Measurements from ENCODE around the gene LRCH1. TPM values are rescaled to one million over a fixed set of nuclear protein-coding genes. Genes with fewer than 3 reads are reported as not detected.
A peak's percentile ranks its signal among the peaks of the same experiment; 100 is the strongest.

Gene LRCH1
- total and polyA plus RNA-seq, 2 of the 4 experiments (the other 2 are of a cell fraction): 7.0 to 8.8 TPM

DNA sequence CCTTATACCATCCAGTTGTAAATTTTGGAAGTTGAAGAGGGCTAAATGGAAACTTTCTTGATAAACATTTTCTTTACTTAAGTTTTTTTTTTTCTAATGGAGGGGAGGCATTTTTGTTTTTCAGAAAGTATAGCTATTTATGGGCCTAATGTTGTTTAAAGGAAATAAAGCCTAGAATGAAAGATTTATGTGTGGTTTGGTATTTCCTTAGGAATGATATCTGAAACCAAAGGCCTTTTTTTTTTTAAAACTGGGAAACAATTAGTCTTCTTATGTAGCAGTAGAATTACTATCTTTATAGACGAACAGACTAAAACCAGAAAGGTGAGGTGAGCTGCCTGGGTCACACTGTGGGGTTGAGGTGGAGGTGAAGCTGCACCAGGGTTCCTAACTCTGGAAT is 163.9 kb downstream of the LRCH1 start:
- Histone ChIP-seq H3K9me1 (ENCODE audit: insufficient read depth, low read length) (no peaks in the 10 kb centered on the region; the same call in 1 of the 2 replicates), H2AK5ac (ENCODE audit: low read depth, low read length) (peak overlapping the region; percentile 75; the same call in 1 of the 2 replicates), H3K14ac (replicated peaks; ENCODE audit: low read depth, low read length) (no peak overlapping the region), H4K20me1 (ENCODE audit: insufficient read depth, low read length) (no peaks in the 10 kb centered on the region), H3K4me2 (ENCODE audit: low read depth, low read length) (no peak overlapping the region; the same call in 1 of the 2 replicates), H2BK120ac (ENCODE audit: low read depth, low read length) (no peak overlapping the region), H4K8ac (ENCODE audit: low read depth in 2 of 2, low read length in 2 of 2) (peak overlapping the region in 1 of 2 experiments; percentile 47; a peak in 1 of 4 replicates), H3K56ac (ENCODE audit: extremely low read depth, insufficient read depth, low read length) (no peak overlapping the region), H3K23ac (ENCODE audit: low read depth, low read length) (no peak overlapping the region), H3K18ac (ENCODE audit: low read depth, low read length) (no peak overlapping the region), H2AK9ac (replicated peaks; ENCODE audit: low read depth, low read length, poor library complexity) (no peak overlapping the region), H3K27me3 (ENCODE audit: control insufficient read depth, insufficient read depth, low read length) (no peaks in the 10 kb centered on the region), H3K4me3 (ENCODE audit: insufficient read depth, low read depth, low read length) (no peak overlapping the region), H4K91ac (ENCODE audit: insufficient read depth, low read depth, low read length) (no peak overlapping the region), H2BK15ac (ENCODE audit: low read depth, low read length) (no peak overlapping the region; the same call in 2 of the 3 replicates), H2BK5ac (ENCODE audit: low read depth, low read length, poor library complexity, severe bottlenecking) (no peak overlapping the region), H4K5ac (ENCODE audit: low read depth, low read length) (no peak overlapping the region), H3K36me3 (ENCODE audit: control insufficient read depth, insufficient read depth, low read length) (peaks cover 8% of the 10 kb centered on the region), H2BK20ac (ENCODE audit: low read depth, low read length) (no peak overlapping the region), H3K4ac (ENCODE audit: low read depth, low read length) (0 out of 2 replicates have a peak overlapping the region, but pooled peaks have one; percentile 14), H3K79me1 (ENCODE audit: low read depth in 1 of 2, low read length in 2 of 2) (peaks cover 4% of the 10 kb centered on the region in 2 experiments; a peak in 2 of 4 replicates), H2AFZ (replicated peaks; ENCODE audit: low read length, poor library complexity) (no peak overlapping the region), H3K9me3 (ENCODE audit: control insufficient read depth, insufficient read depth, low read length) (no peaks in the 10 kb centered on the region), H3K4me1 (ENCODE audit: control insufficient read depth, insufficient read depth, low read length) (0 out of 2 replicates have a peak, but pooled peaks cover 1% of the 10 kb centered on the region), H3K27ac (ENCODE audit: insufficient read depth, low read length) (no peak overlapping the region), H3K9ac (ENCODE audit: low read depth, low read length) (no peak overlapping the region)
- TF ChIP-seq, protein P1, sequence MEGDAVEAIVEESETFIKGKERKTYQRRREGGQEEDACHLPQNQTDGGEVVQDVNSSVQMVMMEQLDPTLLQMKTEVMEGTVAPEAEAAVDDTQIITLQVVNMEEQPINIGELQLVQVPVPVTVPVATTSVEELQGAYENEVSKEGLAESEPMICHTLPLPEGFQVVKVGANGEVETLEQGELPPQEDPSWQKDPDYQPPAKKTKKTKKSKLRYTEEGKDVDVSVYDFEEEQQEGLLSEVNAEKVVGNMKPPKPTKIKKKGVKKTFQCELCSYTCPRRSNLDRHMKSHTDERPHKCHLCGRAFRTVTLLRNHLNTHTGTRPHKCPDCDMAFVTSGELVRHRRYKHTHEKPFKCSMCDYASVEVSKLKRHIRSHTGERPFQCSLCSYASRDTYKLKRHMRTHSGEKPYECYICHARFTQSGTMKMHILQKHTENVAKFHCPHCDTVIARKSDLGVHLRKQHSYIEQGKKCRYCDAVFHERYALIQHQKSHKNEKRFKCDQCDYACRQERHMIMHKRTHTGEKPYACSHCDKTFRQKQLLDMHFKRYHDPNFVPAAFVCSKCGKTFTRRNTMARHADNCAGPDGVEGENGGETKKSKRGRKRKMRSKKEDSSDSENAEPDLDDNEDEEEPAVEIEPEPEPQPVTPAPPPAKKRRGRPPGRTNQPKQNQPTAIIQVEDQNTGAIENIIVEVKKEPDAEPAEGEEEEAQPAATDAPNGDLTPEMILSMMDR (conservative IDR thresholded peaks at IDR 0.05; ENCODE audit: low read depth, low read length): no peak
- TF ChIP-seq RAD21 (IDR thresholded peaks at IDR 0.05; ENCODE audit: low read length): no peak
- TF ChIP-seq BHLHE40 (IDR thresholded peaks at IDR 0.05; ENCODE audit: low read depth, low read length): no peak
- TF ChIP-seq, protein P2, sequence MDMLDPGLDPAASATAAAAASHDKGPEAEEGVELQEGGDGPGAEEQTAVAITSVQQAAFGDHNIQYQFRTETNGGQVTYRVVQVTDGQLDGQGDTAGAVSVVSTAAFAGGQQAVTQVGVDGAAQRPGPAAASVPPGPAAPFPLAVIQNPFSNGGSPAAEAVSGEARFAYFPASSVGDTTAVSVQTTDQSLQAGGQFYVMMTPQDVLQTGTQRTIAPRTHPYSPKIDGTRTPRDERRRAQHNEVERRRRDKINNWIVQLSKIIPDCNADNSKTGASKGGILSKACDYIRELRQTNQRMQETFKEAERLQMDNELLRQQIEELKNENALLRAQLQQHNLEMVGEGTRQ (IDR thresholded peaks at IDR 0.05; ENCODE audit: low read depth, low read length): no peak
- no peak for TF ChIP-seq CHD1 (IDR thresholded peaks at IDR 0.05; ENCODE audit: low read depth, low read length)
- no peak for TF ChIP-seq SMC3 (IDR thresholded peaks at IDR 0.05; ENCODE audit: low read depth, low read length)
- TF ChIP-seq CEBPB (IDR thresholded peaks at IDR 0.05; ENCODE audit: low read depth, low read length): no peak
- TF ChIP-seq, protein P3, sequence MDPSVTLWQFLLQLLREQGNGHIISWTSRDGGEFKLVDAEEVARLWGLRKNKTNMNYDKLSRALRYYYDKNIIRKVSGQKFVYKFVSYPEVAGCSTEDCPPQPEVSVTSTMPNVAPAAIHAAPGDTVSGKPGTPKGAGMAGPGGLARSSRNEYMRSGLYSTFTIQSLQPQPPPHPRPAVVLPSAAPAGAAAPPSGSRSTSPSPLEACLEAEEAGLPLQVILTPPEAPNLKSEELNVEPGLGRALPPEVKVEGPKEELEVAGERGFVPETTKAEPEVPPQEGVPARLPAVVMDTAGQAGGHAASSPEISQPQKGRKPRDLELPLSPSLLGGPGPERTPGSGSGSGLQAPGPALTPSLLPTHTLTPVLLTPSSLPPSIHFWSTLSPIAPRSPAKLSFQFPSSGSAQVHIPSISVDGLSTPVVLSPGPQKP (IDR thresholded peaks at IDR 0.05; ENCODE audit: borderline replicate concordance, low read depth, low read length): no peak
- TF ChIP-seq MXI1 (IDR thresholded peaks at IDR 0.05; ENCODE audit: borderline replicate concordance, low read depth, low read length): no peak
- TF ChIP-seq POLR2A (IDR thresholded peaks at IDR 0.05; ENCODE audit: low read depth, low read length): no peak
- TF ChIP-seq NFE2L2 (IDR thresholded peaks at IDR 0.05; ENCODE audit: low read depth, low read length): no peak
- ChIA-PET CTCF (interaction anchor here (0.6 kb wide), 1 partner anchor 890 kb away, joined by 10 read pairs; no protein-coding TSS in a partner anchor), POLR2A (ENCODE audit: unreplicated experiment) (interaction anchor here (0.6 kb wide), 1 partner anchor 283 kb away, joined by 3 read pairs; no protein-coding TSS in a partner anchor)
- BruUV-seq (replicated peaks): no TSS peak
- DNase-seq: no peak
- dilution Hi-C loops (cut with HindIII; ENCODE audit: low sequenced_read_pairs, unreplicated experiment) (no loop called here), in situ Hi-C loops (cut with MboI; ENCODE audit: low sequenced_read_pairs) (no loop called here), intact Hi-C loops (cut with micrococcal nuclease) (loop anchor here (1.0 kb wide), 1 partner anchor 224 kb away; no protein-coding TSS in a partner anchor)
- no peak for ATAC-seq (ENCODE audit: low read depth)
- no CpG with 5 or more reads among the region's 1 CpG for WGBS, 2 experiments (ENCODE audit: extremely low coverage in 2 of 2, insufficient read length in 1 of 2)
